ENCODE results near the gene HOXB13. TPM values are rescaled to one million over a fixed set of nuclear protein-coding genes. Genes with fewer than 3 reads are reported as not detected.

The HOXB13 gene
- total and polyA plus RNA-seq, 2 of the 13 experiments (the other 11 are each of a cell fraction or from before 2014, with no cell fraction given), result not detected

DNA sequence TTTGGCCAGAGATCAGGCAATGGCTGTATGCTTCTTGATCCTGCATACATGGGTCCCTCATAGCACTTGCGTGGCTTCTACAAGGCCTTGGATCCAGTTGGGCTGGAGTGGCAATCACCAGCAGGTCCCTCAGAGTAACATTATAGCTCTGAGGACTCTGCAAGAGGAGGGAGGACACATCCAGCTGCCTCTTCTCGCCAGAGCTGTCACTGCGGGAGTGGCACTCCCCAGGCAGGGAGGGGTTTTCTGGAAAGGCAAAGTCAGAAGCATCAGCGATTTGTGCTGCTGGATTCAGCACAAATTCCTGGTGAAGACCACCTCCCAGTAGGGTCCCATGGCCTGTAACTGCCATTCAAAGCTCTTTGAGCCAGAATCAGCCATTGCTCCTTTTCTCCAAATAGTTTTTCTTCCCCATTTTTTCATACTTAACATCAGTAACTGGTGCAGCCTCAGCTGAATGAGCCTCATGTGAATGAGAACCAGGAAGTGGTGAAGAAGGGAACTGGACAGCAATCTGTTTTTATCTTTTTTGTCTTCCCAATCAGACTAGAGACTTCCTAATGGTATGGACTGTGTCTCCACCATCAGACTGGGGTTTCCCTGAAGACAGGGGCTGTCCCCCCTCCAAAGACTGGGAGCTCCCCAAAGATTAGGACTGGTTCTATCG lies 40.6 kb upstream of the HOXB13 start:
- FAIRE-seq (no peak), DNase-seq (ENCODE audit: low spot score) (no peak), ATAC-seq (no peak)
- Histone ChIP-seq H3K9ac (ENCODE audit: insufficient read depth, low read depth, low read length) (no peak overlapping the region), H3K4me3 (replicated peaks in 1 of 3; ENCODE audit: insufficient read depth in 1 of 3, low read depth in 2 of 3, low read length in 3 of 3) (no peak overlapping the region), H3K27ac (ENCODE audit: extremely low read length, insufficient read depth, low read length) (no peak overlapping the region), H3K27me3 (ENCODE audit: control insufficient read depth in 1 of 2, insufficient read depth in 2 of 2, low read length in 2 of 2) (peaks cover 0 to 4% of the 10 kb centered on the region in 2 experiments; a peak in 1 of 5 replicates), H4K20me1 (ENCODE audit: insufficient read depth, low read length) (no peaks in the 10 kb centered on the region), H3K4me1 (ENCODE audit: insufficient read depth, low read length) (no peaks in the 10 kb centered on the region), H3K4me2 (ENCODE audit: low read depth, low read length) (no peak overlapping the region), H3K79me2 (ENCODE audit: insufficient read depth, low read length) (no peaks in the 10 kb centered on the region), H3K36me3 (replicated peaks in 1 of 2; ENCODE audit: control insufficient read depth in 1 of 2, insufficient read depth in 2 of 2, low read length in 2 of 2) (no peaks in the 10 kb centered on the region), H2AFZ (ENCODE audit: low read length) (no peak overlapping the region), H3K9me3 (ENCODE audit: low read length) (no peaks in the 10 kb centered on the region)
- no TSS peak for BruUV-seq (replicated peaks)
- TF ChIP-seq, protein P1, sequence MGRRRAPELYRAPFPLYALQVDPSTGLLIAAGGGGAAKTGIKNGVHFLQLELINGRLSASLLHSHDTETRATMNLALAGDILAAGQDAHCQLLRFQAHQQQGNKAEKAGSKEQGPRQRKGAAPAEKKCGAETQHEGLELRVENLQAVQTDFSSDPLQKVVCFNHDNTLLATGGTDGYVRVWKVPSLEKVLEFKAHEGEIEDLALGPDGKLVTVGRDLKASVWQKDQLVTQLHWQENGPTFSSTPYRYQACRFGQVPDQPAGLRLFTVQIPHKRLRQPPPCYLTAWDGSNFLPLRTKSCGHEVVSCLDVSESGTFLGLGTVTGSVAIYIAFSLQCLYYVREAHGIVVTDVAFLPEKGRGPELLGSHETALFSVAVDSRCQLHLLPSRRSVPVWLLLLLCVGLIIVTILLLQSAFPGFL (CRISPR knock-in tag; IDR thresholded peaks at IDR 0.05), result no peak
- TF ChIP-seq HNRNPL (IDR thresholded peaks at IDR 0.05; ENCODE audit: low read depth, low read length) (no peak), ZBTB21 (CRISPR knock-in tag; IDR thresholded peaks at IDR 0.05) (no peak), ARHGAP35 (CRISPR knock-in tag; IDR thresholded peaks at IDR 0.05; ENCODE audit: borderline replicate concordance) (no peak), POLR2A (IDR thresholded peaks at IDR 0.05; ENCODE audit: insufficient read depth in 1 of 2, low read depth in 2 of 2, low read length in 2 of 2) (no peak), ZNF337 (CRISPR knock-in tag; IDR thresholded peaks at IDR 0.05; ENCODE audit: borderline replicate concordance, low read depth) (no peak), ZBTB3 (CRISPR knock-in tag; IDR thresholded peaks at IDR 0.05; ENCODE audit: borderline replicate concordance, low read depth) (no peak), HMG20B (CRISPR knock-in tag; conservative IDR thresholded peaks at IDR 0.05) (no peak), ZNF607 (CRISPR knock-in tag; IDR thresholded peaks at IDR 0.05; ENCODE audit: borderline replicate concordance) (no peak), ATF7-NPFF (CRISPR knock-in tag; IDR thresholded peaks at IDR 0.05; ENCODE audit: low read depth) (no peak), KDM5B (CRISPR knock-in tag; IDR thresholded peaks at IDR 0.05; ENCODE audit: borderline replicate concordance) (no peak), ZSCAN20 (CRISPR knock-in tag; IDR thresholded peaks at IDR 0.05; ENCODE audit: borderline replicate concordance) (no peak)
- TF ChIP-seq, protein P2, sequence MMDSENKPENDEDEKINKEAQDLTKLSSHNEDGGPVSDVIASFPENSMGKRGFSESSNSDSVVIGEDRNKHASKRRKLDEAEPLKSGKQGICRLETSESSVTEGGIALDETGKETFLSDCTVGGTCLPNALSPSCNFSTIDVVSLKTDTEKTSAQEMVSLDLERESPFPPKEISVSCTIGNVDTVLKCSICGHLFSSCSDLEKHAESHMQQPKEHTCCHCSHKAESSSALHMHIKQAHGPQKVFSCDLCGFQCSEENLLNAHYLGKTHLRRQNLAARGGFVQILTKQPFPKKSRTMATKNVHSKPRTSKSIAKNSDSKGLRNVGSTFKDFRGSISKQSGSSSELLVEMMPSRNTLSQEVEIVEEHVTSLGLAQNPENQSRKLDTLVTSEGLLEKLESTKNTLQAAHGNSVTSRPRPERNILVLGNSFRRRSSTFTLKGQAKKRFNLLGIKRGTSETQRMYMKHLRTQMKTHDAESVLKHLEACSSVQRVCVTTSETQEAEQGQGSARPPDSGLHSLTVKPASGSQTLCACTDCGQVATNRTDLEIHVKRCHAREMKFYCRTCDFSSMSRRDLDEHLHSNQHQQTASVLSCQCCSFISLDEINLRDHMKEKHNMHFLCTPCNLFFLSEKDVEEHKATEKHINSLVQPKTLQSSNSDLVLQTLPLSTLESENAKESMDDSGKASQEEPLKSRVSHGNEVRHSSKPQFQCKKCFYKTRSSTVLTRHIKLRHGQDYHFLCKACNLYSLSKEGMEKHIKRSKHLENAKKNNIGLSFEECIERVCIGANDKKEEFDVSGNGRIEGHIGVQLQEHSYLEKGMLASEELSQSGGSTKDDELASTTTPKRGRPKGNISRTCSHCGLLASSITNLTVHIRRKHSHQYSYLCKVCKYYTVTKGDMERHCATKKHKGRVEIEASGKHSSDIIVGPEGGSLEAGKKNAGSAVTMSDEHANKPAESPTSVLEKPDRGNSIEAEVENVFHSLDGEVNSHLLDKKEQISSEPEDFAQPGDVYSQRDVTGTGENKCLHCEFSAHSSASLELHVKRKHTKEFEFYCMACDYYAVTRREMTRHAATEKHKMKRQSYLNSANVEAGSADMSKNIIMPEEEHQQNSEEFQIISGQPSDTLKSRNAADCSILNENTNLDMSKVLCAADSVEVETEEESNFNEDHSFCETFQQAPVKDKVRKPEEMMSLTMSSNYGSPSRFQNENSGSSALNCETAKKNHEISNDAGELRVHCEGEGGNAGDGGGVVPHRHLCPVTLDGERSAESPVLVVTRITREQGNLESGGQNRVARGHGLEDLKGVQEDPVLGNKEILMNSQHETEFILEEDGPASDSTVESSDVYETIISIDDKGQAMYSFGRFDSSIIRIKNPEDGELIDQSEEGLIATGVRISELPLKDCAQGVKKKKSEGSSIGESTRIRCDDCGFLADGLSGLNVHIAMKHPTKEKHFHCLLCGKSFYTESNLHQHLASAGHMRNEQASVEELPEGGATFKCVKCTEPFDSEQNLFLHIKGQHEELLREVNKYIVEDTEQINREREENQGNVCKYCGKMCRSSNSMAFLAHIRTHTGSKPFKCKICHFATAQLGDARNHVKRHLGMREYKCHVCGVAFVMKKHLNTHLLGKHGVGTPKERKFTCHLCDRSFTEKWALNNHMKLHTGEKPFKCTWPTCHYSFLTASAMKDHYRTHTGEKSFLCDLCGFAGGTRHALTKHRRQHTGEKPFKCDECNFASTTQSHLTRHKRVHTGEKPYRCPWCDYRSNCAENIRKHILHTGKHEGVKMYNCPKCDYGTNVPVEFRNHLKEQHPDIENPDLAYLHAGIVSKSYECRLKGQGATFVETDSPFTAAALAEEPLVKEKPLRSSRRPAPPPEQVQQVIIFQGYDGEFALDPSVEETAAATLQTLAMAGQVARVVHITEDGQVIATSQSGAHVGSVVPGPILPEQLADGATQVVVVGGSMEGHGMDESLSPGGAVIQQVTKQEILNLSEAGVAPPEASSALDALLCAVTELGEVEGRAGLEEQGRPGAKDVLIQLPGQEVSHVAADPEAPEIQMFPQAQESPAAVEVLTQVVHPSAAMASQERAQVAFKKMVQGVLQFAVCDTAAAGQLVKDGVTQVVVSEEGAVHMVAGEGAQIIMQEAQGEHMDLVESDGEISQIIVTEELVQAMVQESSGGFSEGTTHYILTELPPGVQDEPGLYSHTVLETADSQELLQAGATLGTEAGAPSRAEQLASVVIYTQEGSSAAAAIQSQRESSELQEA (CRISPR knock-in tag; IDR thresholded peaks at IDR 0.05; ENCODE audit: not compliant biosample characterization), result no peak
- TF ChIP-seq, protein P3, sequence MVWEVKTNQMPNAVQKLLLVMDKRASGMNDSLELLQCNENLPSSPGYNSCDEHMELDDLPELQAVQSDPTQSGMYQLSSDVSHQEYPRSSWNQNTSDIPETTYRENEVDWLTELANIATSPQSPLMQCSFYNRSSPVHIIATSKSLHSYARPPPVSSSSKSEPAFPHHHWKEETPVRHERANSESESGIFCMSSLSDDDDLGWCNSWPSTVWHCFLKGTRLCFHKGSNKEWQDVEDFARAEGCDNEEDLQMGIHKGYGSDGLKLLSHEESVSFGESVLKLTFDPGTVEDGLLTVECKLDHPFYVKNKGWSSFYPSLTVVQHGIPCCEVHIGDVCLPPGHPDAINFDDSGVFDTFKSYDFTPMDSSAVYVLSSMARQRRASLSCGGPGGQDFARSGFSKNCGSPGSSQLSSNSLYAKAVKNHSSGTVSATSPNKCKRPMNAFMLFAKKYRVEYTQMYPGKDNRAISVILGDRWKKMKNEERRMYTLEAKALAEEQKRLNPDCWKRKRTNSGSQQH (CRISPR knock-in tag; IDR thresholded peaks at IDR 0.05; ENCODE audit: low read depth), result no peak
- in situ Hi-C loops (cut with HindIII; ENCODE audit: extremely low pct_ligation_motif_present, low pct_unique_long_range_greater_than_20kb) (no loop called here), intact Hi-C loops (cut with micrococcal nuclease; ENCODE audit: unreplicated experiment) (no loop called here)
- ChIA-PET POLR2A (no interaction called here), CTCF (ENCODE audit: low intra/inter-chr PET ratio, low total read pairs) (no interaction called here)
- 22% methylated on average over 5 of the region's 5 CpGs for WGBS (ENCODE audit: low lambda C conversion rate)

Measured in HepG2 (cell line).